Endometrium (tissue), 2 donors: ENCODE data around the gene OPTC.

ENCODE experiments used
- FAIRE-seq: peaks from 2 replicates; lab custom pipeline; 2012; peaks lifted over from hg19 to GRCh38; lab: Jason Lieb, UNC
- donor health status: control.
- donor health status: control.

OPTC gene

DNA sequence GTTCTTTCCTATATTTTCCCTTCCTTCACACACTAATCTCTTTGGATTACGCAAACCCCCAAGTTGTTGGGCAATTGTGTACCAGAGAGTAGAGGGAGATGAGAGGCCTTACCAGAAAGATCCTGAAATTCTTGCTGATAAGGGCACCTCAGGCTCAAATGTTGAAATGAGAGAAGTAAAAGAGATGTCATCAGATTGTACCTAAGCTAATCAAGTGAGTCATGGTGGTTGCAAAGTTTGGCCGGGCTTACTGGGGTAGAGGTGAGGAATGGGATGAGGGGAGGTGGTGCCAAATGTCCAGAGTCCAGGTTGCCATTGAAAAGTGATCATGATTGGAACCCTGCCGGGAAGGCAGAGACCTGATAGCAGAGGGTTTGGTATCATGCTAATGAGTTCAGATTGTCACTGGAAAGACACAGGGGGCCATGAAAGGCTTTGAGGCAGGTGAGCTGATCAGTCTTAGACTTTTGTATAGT is 43.1 kb downstream of the OPTC start:
- no peak for FAIRE-seq

DNA sequence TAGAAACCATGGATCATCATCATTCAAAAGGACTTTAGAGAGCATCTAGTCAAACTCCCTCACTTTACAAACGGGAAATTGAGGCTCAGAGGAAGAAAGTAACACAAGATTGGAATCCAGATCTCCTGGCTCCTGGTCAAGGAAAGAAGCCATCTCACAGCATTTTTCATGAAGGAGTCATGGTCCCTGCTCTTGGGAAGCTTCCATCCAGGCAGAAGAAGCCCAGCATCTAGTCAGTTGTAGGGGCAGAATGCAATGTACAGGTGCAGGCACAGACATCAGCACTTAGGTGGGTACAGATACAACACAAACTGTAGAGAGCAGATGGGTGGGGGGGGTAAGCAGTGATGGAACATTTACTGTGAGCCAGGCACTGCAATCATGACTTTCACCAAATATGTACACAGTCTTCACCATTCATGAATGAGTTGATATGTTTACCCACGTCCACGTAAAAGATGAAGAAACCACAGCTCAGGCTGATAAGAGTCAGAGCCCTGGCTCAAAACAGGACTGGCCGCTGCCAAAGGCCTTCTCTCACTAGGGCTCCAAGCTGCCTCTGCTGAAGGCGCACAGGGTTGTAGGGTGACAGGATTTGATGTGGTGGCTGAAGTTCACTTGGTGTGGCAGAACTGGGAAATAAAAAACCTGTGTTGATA is 44.0 kb downstream of the OPTC start:
- no peak for FAIRE-seq

DNA sequence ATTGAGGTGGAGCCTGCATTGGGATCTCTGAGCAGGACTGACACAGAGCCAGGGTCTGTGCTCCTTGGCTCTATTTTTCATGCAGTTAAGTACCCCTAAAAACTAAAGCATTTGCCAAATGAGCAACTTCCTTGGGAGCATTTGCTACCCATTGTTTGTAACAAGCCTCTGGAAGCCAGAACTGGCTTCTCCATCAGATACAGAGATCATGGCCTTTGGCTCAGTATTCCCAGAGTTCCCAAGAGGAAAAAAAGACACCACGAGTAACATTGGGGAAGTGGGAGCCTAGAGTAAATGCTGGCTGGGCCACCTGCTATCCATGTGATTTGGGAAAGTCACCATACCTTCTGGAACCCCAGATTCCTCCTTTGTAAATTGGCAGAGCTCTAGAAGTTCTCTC is 44.8 kb downstream of the OPTC start:
- FAIRE-seq, result no peak

DNA sequence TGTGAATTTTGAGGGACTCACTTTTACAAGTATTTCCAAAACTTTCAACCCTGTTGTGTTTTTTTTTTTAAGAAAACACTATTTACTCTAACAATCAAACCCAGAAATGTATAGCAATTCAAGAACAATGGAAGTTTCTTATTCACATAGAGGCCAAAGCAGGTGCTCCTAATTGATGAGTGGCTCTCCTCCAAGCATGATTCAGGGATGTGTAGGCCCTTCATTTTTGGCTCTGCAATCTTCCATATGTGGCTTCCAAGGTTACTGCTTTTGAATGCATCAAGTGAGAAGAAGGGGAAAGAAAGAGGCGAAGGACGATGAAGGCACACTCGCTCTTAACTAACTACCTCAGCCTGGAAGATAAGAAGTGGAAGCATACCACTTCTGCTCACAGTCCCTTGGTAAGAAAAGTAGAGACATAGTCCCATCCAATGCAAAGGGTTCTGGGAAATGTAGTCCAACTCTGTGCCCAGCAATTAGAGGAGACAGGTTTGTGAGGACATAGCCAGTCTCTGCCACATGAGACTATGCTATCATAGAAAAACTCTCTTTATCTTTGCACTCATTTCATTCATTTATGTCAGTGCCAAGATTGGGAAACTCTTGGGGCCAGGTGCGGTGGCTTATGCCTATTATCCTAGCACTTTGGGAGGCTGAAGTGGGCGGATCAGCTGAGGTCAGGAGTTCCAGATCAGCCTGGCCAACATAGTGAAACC is 46.0 kb downstream of the OPTC start:
- no peak for FAIRE-seq

DNA sequence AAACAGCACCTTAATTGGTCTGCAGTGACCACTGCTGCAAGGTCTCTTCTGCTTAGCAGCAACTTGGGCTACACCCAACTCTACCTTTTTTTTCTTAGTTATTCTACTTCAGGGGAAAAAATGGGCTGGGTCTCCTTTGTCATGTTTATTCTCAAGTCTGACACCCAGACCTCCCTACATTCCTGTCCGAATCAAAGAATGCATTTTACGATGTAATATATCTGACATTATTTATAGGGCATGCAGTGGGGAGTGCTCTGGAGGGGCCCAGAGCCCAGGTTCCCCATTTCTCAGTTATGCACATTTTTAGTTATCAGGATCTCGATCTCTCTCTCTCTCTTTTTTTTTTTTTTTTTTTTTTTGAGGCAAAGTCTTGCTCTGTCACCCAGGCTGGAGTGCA is 50.5 kb downstream of the OPTC start:
- peak; percentile 67 for FAIRE-seq

DNA sequence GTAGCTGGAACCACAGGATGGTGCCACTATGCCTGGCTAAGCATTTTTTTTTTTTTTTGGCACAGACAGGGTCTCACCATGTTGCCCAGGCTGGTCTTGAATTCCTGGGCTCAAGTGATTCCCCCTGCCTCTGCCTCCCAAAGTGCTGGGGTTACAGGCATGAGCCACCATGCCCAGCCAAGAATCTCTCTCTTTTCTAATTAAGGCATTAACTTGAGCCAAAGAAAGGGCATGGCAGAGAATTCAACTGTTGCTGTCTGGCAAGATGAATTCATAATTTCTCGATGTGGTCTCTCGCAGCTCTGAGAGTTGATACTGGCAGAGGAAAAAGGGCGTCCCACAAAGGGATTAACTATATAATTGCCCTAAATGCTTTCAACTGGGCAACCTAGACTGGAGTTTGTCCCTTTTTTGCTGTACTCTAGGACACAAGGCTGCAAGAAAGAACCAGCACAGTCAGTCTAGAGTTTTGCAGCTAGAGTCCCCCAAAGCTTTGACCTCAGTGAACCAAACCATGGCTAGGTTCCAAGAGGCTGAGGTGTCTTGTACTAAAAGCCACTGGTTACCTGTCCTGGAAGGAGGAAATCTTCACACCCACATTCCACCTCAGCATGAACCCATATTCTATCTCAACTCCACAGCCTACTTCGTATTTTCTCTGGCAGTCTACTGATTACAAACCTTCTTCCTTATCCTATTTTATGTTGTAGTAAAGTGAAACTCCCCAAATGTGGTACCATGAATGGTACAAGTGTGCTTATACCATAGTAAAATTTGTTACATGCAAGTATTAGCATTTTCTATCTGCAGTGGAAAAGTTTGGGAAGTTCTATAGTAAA is 51.2 kb downstream of the OPTC start:
- FAIRE-seq, result no peak

DNA sequence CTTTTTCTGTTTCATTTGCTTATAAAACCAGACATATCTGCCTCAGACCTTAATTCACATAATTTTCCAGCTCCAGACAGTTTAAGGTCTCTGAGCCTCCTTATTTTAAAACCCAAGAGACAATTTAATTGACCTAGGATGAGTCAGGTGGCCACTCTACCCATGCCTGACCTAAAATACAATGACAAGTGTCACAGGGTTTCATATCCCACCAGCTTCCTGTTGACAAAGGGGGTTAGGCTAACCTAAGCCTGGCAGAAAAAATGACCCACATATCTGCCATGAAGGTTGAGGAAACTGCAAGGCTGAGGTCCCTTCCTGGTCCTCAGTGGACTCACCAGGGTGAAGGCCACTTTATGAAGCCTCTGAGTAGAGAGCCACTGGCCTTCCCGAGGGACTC is 52.3 kb downstream of the OPTC start:
- no peak for FAIRE-seq

DNA sequence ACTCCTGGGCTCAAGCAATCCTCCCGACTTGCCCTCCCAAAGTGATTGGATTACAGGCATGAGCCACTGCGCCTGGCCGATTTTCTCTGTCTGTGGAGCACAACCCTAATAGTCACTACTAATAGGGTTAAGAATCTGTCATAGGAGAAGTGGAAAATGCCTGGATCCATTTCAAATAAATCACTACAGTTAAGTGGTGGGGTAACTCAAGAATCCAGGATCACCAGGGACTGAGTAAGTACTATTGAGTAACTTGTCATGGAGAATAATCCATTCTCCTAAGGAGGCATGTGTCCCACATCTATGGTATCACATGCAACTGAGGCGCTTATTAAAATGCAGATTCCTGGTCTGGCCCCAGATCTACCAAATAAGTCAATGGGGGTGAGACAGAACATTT is 53.2 kb downstream of the OPTC start:
- no peak for FAIRE-seq

DNA sequence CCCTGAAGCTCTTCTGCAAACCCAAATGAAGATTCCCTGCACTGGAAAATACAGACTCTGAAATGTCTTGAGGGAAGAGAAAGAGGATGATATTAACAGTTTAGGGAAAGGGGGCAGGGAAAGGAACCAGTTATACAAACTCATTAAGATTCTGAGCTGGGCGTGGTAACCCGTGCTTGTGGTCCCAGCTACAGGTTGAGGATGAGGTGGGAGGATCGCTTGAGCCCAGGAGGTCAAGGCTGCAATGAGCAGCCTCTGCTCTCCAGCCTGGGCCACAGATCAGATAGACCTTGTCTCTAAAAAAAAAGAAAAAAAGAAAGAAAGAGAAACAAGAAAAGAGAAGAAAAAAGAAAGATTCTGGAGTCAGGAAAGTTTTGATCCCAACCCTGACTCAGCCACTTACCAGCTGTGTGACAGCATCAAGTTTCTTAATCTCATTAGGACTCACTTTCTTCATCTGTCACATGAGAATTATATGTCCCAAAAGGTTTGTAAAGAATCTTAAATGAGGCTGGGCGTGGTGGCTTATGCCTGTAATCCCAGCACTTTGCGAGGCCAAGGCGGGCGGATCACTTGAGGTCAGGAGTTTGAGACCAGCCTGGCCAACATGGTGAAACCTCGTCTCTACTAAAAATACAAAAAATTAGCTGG is 53.9 kb downstream of the OPTC start:
- no peak for FAIRE-seq

DNA sequence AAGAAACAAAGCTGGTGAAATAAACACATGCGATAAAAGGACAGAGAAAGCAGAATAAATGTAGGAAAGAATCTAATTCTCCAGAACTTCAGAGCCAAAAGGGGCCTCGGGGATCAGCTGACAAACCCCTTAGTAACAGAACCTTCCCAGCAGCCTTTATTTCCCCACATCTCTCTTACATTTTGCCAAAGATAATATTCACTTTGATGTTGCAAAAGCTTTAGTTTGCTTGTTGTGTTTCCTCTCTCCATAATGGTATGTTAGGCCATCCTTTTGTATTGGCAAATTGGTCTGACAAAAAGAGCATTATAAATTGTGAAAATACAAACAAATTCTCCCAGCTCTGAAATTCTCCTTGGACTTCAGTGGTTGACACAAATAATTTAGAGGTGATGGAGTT is 54.9 kb downstream of the OPTC start:
- FAIRE-seq, result no peak

DNA sequence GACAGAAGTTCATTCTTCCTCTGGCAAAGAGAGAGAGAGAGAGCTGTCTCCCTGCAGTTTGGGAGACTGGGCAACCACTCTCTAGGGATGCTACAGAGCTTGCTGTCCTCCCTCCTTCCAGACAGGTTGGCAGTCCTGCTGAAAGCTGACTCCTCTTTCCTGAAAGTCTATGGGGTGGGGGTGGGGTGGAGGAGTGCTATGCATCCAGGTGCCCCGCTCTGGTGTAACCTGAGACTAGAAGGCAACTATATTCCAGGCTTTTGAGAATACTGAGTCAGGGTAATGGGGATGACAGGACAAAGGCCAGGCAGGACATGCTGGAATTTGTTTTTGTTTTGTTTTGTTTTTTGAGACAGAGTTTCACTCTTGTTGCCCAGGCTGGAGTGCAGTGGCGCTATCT is 55.4 kb downstream of the OPTC start:
- no peak for FAIRE-seq

DNA sequence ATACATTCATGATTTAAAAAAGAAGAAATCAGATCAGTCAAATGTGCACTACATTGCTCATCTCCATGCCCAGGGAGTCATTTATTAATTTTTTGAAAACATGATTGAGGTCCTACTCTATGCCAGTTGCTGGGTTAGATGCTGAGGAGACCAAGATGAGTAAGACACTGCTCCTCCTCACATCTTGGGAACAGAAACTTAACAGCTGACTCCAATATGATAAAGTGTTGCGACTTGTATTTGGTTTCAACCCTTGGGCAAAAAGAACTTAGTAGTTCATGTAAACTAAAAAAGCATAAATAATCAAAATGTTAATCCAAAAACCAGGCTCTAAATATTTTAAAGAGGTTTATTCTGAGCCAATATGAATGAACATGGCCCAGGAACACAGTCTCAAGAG is 56.9 kb downstream of the OPTC start:
- FAIRE-seq, result no peak

DNA sequence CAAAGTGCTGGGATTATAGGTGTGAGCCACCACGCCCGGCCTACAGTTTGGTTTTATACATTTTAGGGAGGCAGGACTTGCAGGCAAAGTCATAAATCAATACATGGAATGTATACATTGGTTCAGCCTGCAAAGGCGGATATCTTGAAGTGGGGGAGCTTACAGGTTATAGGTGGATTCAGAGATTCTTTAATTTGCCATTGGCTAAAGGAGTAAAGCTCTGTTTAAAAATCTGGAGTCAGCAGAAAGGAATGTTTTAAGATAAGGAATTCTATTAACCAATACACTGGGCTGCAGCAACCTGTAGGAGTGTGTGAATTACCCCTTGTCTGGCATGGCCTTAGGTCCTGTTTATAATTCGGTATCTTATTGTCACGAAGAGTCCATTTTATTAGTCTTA is 57.6 kb downstream of the OPTC start:
- no peak for FAIRE-seq

DNA sequence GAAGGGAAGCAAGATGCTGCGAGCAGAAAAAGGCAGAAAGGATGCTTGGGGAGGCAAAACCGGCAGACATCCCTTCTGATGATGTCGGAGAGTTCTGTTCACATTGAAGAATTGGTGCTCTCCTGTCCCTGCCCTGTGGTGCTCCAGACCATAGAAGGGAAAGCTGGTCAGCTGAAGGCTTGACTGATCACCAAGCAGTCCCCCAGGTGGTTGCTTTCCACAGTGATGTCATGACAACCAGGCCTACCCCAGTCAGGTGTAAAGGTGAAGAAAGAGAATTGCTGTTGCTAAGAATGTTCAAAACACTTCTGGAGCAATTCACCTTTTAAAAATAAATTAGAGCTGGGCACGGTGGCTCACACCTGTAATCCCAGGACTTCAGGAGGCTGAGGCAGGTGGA is 59.5 kb downstream of the OPTC start:
- no peak for FAIRE-seq

DNA sequence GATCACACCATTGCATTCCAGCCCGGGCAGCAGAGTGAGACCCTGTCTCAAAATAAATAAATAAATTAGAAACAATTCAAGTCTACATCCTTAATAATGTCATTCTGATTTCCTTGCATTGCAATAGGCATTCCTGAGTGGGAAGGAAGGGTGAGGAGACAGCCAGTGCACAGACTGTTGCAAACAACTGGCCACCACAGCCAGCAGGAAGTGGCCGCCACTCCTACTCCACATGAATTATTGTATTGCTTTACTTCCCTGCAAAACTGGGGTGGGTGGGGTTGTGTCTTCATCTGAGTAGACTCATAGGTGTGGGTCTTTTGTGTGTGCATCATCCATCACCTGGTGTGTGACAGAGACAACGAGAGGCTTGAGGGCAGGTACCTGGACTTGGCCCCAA is 60.1 kb downstream of the OPTC start:
- no peak for FAIRE-seq

DNA sequence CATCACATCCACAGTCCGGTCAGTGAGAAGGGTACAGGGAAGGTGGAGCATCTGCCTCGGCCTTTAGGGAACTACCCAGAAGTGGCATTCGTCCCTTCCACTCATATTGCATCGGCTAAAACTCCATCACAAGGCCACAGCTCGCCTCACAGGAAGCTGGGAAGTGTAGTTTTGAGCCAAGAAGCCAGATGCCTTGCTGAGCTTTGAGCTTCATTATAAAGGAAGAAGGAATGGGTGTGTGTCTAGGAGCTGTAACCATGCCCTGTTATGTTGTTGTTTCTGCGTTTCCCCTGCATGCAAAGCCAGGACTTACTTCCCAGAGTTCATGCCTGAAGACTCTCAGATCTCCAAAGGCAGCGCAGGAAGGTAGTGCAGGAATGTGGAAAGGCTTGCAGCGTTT is 61.1 kb downstream of the OPTC start:
- no peak for FAIRE-seq

DNA sequence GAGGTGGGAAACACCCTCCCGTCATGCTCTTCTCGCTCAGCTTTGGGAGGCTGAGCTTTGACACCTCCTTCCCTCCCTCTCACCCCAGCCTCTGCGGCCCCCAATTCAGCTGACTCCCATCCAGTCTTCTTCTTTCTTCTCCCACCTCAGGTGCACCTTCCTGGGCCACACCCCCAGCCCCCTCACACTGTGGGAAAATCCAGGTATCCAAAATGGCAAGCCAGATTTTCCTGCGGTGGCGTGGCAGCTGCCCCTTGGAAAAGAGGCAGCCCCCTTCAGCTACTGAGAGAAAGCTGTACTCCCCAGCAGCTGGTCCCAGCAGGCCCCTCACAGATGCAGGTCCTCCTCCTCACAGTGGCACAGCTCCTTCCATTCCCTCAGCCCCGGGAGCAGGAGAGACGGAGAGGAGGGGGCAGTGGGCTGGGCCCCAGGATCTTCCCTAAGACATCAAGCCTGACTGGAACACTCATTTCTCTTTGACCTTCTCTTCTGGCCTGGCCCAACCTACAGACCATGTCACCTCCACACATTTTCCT is 61.6 kb downstream of the OPTC start:
- FAIRE-seq, result no peak

DNA sequence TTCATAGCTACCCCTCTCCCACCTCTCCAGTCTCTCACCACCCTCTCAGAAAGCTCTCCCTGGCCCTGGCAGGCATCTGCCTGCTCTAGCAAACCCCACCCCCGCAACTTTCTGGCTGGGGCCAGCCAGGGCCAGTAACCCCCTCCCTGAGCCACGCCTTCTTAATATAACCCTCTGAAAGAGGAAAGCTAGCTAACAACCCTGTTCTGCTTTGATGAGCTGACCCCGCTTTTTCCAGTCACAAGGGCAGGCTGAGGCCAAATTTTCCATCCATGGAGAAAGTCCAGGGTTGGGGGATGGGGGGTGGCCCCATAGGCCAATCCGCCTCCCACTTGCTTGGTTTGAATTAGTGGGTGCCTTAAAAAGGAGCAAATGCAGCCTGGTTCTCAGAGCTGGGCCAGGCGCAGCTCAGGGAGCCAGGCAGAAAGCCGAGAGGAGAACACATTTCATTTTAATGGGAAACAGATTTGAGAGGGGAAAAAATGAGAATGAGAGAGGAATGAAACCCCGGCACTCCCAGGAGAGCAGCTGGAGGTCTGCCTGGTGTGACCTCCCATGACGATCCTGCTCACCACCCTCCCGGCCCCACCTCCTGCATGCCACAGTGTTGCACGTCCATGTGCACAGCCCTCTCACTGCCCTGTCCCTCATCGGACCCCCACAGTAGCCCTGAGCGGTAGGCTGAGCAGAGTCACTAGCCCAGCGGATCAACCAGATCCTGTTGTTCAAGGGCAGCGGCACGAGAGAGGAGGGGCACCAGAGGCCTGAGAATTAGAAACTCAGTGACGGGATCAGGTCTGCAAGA is 62.3 kb downstream of the OPTC start:
- peak; percentile 75 for FAIRE-seq

DNA sequence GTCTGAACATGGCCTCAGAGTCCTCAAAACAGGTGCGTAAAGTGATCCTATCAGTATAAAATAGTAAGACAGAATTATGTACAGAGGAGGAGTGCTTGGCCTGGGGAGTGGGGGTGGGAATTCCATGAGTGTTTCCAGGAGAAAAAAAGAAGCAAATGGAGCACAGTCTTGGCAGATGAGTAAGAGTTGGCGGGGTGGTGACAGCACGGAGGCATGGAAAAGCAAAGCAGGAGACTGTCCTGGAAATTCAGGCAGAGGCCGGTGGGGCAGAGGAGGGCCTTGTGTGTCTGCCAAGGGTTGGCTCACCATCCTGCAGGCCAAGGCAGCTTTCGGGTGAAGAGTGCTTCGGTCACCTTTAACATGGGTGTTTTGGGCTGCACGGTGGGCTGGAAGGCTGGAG is 63.4 kb downstream of the OPTC start:
- FAIRE-seq, result no peak

DNA sequence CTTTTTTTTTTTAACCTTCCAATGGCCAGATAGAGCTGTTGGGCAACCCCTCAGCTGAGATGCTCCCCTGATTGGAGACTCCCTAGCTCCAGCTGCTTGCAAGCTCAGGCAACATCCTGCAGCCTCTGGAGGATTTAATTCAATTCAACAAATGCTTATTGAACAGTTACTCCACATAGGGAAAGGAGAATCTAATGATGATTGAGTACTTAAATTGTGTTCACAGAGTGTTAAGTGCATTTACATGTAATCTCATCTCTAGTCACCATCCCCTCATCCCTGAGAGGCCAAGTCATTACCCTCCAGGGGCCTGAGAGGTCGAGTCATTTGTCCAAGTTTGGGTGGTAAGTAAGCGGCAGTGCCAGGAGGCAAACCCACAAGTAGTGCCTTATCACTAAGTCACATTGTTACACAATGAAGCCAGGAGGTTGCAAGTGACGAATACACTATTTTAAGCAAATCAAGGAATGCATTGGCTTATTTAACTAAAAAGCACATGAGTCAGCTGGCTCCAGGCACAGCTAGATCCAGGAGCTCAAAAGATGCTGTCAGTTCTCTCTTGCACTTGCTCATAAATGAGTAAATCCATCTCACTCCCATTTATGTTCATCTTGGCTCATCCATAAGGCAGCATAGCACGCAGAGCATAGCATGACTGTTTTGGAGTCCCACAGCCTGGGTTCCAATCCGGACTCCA is 64.3 kb downstream of the OPTC start:
- FAIRE-seq, result no peak
